ENCODE data around the gene IKZF5. TPM values are rescaled to one million over a fixed set of nuclear protein-coding genes. Genes with fewer than 3 reads are reported as not detected.

The IKZF5 gene
- total and polyA plus RNA-seq, 9 of the 15 experiments (the other 6 are each of a cell fraction or from before 2014, with no cell fraction given) = 3.8 to 19.6 (median 12.4) TPM

- TF ChIP-seq REST (IDR thresholded peaks at IDR 0.05; ENCODE audit: borderline replicate concordance) (peak; percentile 78), REST (CRISPR knock-in tag; IDR thresholded peaks at IDR 0.05; ENCODE audit: low read depth) (no peak), ZNF354B (CRISPR knock-in tag; IDR thresholded peaks at IDR 0.05) (no peak), ZNF766 (CRISPR knock-in tag; conservative IDR thresholded peaks at IDR 0.05) (no peak), DEAF1 (CRISPR knock-in tag; IDR thresholded peaks at IDR 0.05) (peak; percentile 48; the same call in 1 of the 2 replicates)
Measured at GRCh38 chr10:123043409-123043925, 34.9 kb upstream of the IKZF5 start (continued).

All from K562 (cell line).